ENCODE results near the gene KCNQ1OT1.

KCNQ1OT1 gene

DNA sequence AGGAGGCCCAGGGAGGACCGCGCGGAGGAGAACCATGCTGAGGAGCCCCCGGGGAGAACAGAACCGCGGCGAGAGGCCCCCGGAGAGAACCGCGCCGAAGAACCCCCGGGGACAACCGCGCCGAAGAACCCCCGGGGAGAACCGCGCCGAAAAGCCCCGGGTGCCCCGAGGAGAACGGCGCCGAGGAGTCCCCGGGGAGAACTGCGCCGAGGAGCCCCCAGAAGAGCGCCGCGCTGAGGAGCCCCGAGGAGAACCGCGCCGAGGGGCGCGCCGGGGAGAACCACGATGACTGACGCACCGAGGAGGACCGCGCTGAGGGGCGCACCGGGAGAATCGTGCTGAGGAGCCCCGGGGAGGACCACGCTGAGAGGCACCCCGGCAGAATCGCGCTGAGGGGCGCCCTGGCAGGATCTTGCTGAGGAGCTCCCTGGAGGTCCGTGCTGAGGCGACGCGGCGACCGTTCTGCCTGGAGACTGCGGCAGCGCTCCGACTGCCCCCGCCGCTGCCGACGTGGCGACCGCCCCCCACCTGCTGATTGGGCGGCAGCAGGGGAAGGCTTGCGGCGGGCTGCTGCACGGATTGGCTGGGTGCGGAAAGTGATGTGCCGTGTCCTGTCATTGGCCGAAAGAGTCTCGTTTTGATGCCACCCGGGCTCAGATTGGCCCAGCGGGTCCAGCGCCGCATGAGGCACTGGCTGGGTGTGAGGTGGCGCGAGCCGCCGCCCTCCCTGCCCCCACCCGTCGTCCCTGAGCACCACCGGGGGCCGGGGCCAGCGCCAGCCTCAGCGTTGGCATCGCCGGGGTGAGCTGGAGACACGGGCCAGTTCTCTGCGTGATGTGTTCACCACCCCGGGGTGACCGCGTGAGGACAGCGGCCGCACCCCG lies at the start of gene KCNQ1OT1:
KCNQ1OT1 (minus strand) TSS at position 464 of the 884 bp plus-strand sequence.
- DNase-seq, result peak; percentile 36

DNA sequence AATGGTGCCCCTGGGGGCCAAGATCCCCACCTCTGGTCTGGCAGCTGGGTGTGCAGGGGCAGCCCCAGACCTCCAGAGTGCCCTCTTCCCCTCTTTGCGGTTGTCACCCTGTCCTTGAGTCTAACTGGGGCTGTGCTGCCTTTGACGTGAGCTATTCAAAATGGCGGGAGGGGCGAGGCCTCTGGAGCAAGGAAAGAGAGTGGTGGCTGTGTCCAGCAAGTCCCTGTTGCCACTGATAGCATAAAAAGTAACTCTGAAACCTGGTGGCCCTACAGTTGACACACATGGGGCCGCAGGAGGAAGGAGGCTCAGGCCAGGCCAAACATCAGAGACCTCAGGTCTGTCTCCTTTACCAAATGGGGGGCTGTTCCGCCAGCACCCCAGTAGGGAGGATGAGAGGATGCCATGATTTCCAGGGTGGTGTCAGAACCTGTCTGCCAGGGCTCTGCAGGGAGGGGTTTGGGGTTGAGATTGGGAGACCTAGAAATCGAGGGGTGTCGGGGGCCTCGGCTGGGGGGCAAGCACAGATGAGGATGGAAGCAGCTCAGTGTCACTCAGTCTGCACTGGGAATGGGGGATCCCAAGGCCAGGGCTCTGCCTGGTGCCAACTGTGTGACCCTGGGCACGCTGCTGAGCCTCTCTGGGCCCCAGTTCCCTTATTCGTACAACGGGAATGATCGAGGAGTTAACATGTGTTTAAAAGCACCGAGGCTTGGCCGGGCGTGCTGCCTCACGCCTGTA lies 49.2 kb upstream of the KCNQ1OT1 start:
- DNase-seq, result no peak

DNA sequence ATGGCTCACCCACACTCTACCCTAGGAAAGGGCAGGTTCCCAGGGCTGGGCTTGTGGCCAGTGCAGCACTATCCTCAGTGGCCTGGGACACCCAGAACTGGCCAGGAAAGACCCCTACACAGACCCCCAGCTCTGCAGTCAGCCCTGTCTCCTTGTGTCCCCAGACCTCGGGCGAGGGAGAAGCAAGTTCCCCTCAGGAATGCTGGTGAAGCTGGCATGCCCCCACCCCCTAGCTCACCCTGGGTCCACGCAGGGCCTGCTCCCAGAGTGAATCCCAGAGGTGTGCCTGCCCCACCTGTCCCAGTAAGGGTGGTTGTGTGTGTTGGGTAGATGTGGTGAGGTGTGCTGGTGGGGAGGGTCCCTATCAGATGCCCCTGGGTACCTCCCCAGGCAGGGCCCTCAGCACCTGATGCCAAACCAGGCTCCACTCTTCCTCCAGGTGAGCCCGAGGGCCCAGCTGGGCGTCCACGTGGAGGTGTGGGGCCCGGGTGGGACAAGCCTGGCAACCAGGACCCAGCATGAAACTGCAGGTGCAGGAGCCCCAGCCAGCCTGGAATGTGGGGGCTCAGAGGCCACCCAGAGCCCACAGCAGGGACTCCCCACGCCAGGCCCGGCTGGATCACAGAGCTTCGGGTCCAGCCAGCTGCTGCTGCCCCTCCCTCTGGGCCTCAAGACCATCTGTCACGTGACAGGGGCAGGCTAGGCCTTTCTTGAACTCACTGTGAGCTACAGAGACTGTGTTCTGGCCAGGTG lies 48.4 kb upstream of the KCNQ1OT1 start:
- DNase-seq, result no peak

DNA sequence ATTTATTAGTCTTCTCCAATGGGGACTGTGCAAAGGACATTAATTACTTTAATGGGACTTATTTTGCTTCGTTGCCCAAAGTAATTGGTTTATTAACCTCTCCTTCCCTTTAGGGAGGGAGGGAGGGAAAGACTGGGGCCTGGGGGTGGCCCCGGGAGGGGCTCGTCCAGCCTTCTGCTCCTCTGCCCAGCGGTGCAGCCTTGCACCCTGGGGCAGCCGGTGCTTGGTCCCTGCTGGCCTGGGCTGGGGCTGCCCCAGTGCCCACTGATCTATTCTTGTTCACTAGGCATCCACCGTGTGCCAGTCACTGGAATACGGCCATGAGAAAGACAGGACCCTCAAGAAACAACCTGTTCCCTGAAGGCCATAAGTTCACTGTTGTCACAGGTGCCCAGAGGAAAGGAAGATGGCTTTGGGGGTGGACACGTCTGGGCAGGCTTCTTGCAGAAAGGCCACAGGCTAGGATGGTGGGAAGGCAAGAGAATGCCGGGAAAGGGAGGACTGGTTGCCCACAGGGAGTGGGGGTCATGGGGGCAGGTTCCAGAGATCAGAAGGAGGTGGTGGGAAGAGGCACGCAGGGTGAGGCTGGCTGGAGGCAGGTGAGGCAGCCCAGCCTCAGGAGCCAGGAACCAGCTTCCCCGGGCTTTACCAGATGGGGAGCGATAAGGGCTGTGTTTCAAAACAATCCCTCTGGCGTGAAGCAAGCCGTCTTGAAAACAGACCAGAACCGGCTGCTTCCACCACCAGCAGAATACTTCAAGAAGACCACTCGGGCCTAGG lies 47.6 kb upstream of the KCNQ1OT1 start:
- DNase-seq, result no peak

DNA sequence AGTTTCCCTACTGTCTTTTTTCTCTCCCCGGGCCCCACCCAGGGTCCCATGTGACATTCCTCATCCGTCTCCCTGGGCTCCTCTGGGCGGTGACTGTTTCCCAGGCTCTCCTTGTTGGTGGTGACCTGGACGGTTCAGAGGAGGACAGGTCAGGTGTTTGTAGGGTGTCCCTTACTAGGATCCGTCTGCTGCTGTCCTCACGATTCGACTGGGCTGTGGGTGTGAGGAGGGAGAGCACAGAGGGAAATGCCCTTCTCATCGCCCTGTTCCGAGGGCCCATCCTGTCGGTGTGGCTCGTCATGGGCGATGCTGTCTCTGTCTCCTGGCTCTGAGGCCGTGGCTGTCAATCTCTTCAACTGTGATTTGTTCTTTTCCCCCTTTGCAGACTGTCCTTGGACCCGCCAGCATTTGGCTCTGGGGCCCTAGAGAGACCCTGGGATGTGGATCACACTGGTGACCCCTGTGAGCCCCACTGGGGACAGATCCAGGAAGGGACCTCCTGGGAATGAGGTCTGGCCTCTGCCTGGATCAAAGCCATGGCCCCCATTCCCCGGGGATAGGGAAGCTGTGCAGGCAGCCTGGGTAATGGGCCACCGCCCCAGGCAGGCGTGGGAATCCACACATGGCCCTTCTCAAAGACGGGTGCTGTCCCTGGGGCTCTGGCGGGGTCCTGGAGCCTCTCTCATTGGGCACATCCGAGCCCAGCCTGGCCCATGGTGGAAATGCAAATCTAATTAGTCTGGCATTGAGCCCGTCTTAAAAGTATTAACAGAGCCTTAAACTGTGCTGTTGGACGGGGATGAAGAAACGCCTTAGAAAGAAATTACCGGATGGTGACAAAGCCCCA lies 46.8 kb upstream of the KCNQ1OT1 start:
- DNase-seq, result no peak

DNA sequence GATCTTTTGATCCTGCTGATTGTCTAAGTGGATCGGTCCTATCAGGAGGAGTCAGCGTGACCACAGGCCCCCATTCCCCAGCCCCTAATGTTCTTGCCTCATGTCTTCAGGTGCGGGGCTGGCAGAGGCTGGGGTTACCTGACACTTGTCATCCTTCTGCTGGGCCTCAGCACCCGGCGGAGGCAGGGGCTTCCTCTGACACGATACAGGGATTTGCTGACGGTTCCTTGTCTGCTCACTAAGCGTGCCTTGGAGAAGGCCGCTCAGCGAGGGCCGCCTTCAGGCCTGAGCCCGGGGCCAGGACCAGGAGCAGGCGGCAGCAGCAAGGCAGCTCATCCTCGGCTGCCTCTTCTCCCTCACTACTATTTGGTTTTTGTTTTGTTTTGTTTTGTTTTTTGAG lies 45.7 kb upstream of the KCNQ1OT1 start:
- no peak for DNase-seq

DNA sequence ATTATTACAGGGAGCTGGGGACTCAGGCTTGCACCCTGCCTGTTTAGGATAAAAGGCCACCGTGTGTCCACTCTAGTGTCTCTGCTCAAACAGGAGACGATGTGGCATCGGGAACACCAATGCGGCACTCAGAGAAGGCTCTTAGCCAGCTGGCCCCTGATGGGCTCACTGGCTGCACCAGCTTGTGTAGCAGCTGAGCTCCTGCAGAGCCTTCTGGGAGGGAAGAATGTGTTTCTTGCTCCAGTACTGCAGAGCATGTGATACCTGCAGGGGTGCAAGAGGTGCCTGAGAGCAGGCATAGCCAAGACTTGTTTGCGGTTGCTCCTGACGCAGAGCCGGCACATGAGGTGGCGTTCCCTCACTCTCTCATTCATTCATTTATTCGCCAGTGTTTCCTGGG lies 44.4 kb upstream of the KCNQ1OT1 start:
- DNase-seq, result peak; percentile 17

DNA sequence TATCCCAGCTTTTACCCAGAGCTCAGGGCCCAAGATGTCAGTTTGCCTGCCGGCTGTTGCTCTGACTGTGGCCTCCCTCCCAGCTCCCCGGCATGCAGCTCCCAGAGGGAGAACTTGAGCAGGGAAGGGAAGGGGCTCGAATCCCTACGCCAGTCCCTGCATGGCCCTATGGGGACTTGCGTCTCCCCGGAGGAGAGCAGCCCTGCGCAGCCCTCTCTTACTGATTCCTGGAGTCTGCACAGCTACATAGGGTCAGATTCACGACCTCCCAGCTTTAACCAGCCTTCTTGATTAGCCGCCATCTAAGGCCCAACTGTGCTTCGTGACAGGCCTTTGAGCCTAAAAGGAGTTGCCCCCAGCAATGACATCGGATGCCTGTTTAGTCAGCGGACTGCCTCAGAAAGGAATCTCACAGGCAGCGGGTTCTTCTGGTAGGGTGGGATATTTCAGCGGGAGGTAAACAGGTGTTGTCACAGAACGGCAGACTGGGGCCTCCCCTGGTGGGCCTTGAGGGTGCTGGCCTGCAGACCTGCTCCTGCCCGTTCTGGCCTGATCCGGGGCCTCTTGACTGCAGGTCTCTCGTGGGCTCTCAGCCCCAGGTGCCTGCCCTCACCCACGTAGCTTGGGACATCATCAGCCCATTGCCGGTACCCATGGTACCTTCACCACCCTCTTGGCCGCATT lies 43.8 kb upstream of the KCNQ1OT1 start:
- DNase-seq, result no peak

DNA sequence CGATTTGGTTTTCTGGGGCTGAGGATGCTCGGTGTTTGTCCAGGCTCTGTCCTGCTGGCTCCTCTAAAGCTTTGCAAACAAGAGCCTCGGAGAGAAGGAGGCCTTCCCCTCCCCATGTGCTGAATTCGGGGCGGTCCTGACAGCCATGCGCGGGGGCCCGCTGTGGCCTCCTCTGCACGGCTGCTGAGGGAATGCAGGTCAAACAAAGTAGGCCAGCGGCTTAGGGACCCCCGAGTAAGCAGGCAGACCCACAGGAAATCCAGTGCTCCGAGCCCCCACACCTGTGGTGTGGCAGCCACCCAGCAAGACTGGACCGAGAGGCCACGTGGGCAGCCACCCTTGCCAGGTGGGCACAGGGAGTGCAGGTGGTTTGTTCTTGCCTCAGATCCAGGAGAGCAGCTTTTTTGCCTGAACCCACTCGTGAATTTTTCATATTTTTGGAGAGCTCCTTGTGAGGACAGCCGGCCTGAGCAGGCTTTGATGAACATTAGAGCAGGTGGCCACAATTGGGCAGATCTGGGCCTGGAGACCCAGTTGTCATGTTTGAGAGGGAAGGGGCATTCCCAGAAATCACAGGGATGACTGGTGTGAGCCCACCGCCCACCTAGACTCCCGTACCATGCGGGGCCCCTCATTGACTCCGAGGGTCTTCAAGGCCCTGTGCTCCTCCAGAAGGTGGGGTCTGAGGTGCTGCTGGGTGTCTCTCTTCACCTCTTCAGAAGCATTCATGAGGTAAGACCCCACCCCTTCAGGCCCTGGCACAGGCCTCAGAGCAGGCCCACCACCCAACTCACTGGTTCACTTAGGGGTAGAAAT lies 43.0 kb upstream of the KCNQ1OT1 start:
- DNase-seq, result no peak

DNA sequence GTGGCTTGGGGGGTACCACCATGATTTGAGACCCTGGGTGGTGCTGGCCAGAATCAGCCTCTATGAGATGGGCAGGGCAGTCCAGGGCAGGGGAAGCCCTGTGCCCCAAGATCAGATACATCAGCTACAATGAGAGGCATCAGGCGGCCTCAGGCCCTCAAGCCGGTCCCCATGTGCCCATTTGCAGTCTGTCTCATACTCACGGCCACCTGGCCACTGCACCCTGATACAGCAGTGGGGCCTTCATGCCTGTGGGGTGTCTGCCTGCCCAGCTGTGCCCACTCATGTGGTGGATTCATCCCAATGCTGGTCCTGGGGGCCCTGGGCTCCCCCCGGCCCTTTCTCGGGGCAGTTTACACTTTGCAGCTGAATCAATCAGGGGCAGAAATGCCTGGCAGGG lies 42.4 kb upstream of the KCNQ1OT1 start:
- no peak for DNase-seq

DNA sequence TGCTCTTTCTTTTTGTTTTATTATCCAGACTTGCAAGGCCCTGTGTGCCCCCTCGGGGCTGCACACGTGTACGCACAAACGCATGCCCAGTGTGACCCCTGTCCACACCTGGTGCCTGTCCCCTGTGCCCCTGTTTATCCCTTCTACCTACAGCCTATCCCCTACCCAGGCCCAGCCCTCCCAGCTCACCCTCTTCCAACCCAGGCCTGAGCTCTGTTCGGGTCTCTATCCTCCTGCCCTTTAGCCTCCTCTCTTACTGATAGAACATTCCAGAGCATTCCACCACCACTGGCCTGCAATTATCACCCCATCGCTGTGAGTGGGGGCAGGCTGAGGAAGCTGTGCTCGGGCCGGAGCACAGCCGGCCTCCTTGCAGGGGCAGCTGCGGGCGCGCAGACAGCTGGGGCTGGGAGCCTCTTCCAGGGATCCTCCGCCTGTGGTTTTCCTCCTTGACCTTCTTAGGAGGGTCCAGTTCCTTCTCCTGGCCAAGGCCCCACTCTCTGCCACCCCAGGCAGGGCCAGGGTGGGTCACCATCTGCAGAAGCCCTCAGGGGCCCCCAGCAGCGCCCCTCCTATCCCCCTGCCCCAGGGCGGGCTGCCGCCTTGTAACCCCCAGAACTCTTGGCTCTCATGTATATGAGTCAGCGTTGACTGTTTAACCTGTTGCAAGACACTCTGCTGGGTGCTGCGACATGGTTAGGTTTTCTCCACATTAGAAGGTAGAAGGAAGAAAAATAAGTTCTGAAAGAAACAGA lies 41.8 kb upstream of the KCNQ1OT1 start:
- no peak for DNase-seq

DNA sequence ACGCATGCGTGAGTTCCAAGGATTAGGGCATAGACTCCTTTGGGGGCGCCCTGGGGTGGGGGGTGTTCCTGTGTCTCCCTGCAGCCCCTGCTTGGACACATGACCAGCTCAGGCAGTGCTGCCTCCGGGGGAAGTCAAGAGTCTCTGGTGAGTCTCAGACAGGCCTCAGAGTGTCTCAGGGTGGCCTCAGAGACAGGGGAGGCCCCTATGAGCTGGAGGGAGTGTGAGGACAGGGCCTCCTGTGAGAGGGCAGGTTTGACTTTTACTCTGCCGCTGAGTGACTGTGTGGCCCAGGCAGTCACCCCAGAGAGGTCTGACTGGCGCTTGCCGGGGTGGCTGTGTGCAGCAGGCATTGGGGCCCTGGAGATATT lies 41.2 kb upstream of the KCNQ1OT1 start:
- DNase-seq, result no peak

DNA sequence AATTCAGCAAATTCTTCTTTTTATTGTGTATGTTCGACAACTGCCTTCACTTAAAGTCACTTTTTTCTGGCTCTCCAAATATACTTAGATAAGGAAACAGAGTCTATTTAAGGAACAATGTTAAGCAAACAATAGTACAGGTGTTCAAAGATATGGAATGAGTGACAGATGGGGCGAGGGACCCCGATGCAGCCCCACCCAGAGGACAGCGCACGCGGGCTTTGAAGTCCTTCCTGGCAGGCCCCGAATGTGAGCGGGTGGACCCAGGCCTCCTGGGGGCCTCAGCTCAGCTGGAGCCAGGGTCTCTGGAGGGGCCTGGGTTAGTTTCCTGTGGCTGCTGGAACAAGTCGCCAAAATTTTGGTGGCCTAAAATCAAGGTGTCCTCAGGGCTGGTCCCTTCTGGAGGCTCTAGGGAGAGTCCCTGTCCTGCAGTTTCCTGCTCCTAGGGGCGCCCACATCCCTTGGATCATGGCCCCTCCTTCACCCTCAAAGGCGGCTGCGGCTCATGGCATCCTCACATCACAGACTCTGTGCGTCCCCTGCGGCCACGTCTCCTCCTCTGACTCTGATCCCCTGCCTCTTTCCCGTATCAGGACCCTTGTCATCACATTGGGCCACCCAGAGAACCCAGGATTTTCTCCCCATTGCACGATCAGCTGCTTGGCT lies 40.6 kb upstream of the KCNQ1OT1 start:
- no peak for DNase-seq

DNA sequence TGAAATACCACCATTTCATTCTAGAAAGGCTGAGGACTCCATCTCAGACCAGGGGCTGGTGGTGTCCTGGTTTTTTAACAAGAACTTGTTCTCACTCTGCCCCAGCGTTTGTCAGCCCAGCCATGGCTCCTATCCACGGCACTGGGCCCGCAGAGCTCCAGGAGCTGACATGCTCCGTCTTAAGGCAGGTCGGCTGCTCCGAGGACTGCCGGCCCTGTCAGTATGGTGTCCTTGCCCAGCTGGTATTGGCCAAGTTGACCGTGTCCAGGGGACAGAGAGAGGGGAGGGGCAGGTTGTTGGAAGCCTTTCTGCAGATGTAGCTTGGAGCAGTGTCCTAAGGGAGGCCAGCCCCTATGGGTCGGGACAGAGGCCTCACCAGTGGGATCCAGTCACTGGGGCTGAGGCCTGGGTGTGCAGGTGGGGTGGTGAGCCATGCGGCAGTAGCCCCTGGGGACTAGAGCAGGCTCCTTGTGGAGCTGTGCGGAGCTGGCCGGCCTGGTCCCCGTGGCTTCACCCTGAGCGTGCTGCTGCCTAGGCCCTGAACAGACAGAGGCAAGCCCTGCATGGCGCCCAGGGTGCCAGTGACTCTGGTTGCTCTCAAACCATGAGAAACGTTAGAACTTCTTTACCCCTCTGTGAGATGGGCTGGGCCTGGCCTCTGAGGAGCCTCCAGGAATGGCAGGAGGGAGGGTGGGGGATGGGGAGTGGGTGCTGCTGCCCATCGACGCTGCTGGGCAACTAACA lies 39.9 kb upstream of the KCNQ1OT1 start:
- DNase-seq, result no peak

DNA sequence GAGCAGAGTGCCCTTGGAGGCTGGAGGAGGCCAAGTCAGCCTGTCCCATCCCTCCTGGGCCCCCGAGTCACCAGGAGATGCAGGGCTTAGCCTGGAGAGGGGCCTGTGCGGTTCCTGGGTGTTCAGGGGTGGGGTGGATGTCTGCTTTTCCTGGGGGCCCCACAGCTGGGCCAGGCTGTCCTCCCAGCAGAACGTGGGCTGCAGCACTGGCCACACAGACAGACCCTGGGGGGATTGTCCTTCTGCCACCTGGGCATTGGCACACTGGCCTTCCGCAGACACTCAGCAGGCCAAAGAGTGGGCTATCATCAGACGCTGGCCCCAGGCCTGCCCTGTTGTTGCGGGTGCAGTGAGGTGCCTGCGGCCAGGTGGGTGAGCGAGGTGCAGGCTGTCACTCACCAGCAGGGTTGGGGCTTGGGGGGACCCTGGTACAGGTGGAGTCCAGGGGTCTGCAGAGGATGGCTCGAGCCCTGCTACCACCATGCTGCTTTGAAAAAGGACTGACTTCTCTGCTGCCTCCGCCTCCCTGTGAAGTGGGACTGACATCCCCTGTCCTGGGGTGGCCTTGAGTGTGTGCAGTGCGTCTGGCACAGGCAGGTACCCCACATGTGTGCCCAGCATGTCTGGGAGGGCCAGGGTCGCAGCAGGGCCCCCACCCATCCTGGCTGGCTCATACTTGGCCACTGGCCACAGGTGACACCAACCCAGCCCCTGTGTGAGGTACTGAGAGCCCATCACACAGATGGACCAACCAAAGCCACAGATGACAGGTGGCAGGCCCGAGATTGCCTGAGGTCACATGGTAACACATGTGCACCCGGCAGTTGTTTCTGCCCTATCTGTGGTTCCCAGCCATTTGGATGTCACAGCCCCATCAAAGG lies 39.0 kb upstream of the KCNQ1OT1 start:
- DNase-seq, result no peak

DNA sequence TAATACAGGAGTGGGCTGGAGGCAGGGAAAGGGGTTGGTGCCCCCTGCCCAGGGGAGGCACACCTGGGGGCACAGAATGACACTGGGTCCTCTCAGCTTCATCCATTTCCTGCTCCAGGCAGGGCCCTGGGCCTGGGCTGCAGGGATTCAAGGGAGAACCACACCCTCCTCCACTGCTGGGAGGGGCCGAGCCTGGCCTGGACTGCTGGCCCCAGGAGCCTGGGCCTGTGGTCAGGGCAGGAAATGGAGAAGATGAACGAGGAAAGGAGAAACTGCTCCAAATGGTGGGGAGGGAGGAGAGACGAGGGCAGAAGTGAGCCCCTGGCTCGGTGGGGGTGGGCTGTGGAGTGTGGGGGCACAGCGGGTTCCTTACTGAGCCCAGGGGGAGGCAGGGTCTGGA lies 38.1 kb upstream of the KCNQ1OT1 start:
- DNase-seq, result no peak

DNA sequence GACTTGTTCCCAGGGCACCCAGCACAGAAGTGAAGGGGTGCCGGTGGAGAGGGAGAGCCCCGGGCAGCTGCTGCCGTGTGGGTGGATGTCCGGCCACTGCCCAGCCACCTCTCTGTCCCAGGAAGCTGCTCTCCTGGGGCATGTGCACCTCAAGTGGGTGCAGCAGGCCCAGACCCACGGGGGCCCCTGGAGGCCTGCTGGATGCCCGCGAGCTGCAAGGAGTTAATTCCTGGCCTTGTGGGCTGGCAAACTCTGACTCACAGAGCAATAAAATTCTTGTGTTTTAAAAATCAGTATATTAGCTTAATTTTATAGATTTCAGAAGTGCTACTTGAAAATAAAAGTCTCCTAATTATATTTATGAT lies 37.4 kb upstream of the KCNQ1OT1 start:
- DNase-seq, result no peak

Data from NCI-H1694 (cell line).